Gastroesophageal sphincter (tissue), 3 donors: Measurements from ENCODE around the gene GRID1.

ENCODE experiments used
- EP300 ChIP-seq: sonication (generic); formaldehyde crosslinking; IDR thresholded peaks from one replicate; pipeline ENCODE4 v1.6.1; 2017; ENCODE audit warnings: antibody characterized with exemption, mild to moderate bottlenecking
- POLR2AphosphoS5 ChIP-seq: sonication (generic); formaldehyde crosslinking; IDR thresholded peaks from one replicate; pipeline ENCODE4 v1.6.1; 2017; ENCODE audit warnings: antibody characterized with exemption
- TF ChIP-seq, protein P1 (sequence below), 4 experiments: fragments of 200-600 bp in 2 of 4; fragments of 450-650 bp in 2 of 4; sonication (generic) in 1 of 4; IDR thresholded peaks; one replicate each; pipeline ENCODE4 v1.5.1; 2017 to 2019; ENCODE audit warnings: antibody characterized with exemption in 4 of 4, mild to moderate bottlenecking in 2 of 4, moderate library complexity in 2 of 4

- TF ChIP-seq, protein P1, sequence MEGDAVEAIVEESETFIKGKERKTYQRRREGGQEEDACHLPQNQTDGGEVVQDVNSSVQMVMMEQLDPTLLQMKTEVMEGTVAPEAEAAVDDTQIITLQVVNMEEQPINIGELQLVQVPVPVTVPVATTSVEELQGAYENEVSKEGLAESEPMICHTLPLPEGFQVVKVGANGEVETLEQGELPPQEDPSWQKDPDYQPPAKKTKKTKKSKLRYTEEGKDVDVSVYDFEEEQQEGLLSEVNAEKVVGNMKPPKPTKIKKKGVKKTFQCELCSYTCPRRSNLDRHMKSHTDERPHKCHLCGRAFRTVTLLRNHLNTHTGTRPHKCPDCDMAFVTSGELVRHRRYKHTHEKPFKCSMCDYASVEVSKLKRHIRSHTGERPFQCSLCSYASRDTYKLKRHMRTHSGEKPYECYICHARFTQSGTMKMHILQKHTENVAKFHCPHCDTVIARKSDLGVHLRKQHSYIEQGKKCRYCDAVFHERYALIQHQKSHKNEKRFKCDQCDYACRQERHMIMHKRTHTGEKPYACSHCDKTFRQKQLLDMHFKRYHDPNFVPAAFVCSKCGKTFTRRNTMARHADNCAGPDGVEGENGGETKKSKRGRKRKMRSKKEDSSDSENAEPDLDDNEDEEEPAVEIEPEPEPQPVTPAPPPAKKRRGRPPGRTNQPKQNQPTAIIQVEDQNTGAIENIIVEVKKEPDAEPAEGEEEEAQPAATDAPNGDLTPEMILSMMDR (IDR thresholded peaks at IDR 0.05) = no peak
- TF ChIP-seq POLR2AphosphoS5 (no peak), EP300 (no peak)
Measured at GRCh38 chr10:86168256-86168655, 198.3 kb downstream of the GRID1 start.
